Measurements from ENCODE around the gene OSBPL7. TPM values are rescaled to one million over a fixed set of nuclear protein-coding genes. Genes with fewer than 3 reads are reported as not detected.

OSBPL7 gene
- total and polyA plus RNA-seq, 2 of the 13 experiments (the other 11 are each of a cell fraction or from before 2014, with no cell fraction given), result 4.7 to 6.6 TPM

GRCh38 chr17:47864791-47865216 is 43.2 kb upstream of the OSBPL7 start:
- H3K27ac ChIP-seq (ENCODE audit: extremely low read length, insufficient read depth, low read length), result no peak overlapping the region
- POLR2A ChIA-PET, result no interaction called here

More at GRCh38 chr17:47864791-47865216, 43.2 kb upstream of the OSBPL7 start:
- Histone ChIP-seq H3K4me3 (replicated peaks in 1 of 3; ENCODE audit: insufficient read depth in 1 of 3, low read depth in 2 of 3, low read length in 3 of 3) (no peak overlapping the region), H2AFZ (ENCODE audit: low read length) (no peak overlapping the region), H4K20me1 (ENCODE audit: insufficient read depth, low read length) (no peaks in the 10 kb centered on the region), H3K36me3 (replicated peaks in 1 of 2; ENCODE audit: control insufficient read depth in 1 of 2, insufficient read depth in 2 of 2, low read length in 2 of 2) (no peaks in the 10 kb centered on the region), H3K9me3 (ENCODE audit: low read length) (no peaks in the 10 kb centered on the region), H3K4me2 (ENCODE audit: low read depth, low read length) (no peak overlapping the region), H3K9ac (ENCODE audit: insufficient read depth, low read depth, low read length) (no peak overlapping the region), H3K79me2 (ENCODE audit: insufficient read depth, low read length) (no peaks in the 10 kb centered on the region), H3K4me1 (ENCODE audit: insufficient read depth, low read length) (peaks cover 16% of the 10 kb centered on the region), H3K27me3 (ENCODE audit: control insufficient read depth in 1 of 2, insufficient read depth in 2 of 2, low read length in 2 of 2) (peaks cover 3 to 18% of the 10 kb centered on the region in 2 experiments; a peak in 4 of 5 replicates)
- 23% methylated on average over 7 of the region's 7 CpGs for WGBS (ENCODE audit: low lambda C conversion rate)
- intact Hi-C loops (cut with micrococcal nuclease; ENCODE audit: unreplicated experiment) (no loop called here), in situ Hi-C loops (cut with HindIII; ENCODE audit: extremely low pct_ligation_motif_present, low pct_unique_long_range_greater_than_20kb) (no loop called here)
- FAIRE-seq, result no peak
- BruUV-seq (replicated peaks), result no TSS peak
- no peak for TF ChIP-seq KMT2B (CRISPR knock-in tag; IDR thresholded peaks at IDR 0.05)
- no peak for TF ChIP-seq SALL1 (CRISPR knock-in tag; IDR thresholded peaks at IDR 0.05)
- TF ChIP-seq ZBTB3 (CRISPR knock-in tag; IDR thresholded peaks at IDR 0.05; ENCODE audit: borderline replicate concordance, low read depth), result no peak
- no peak for TF ChIP-seq ZNF10 (CRISPR knock-in tag; IDR thresholded peaks at IDR 0.05; ENCODE audit: borderline replicate concordance, low read depth)
- TF ChIP-seq ZNF143 (CRISPR knock-in tag; IDR thresholded peaks at IDR 0.05), result no peak
- TF ChIP-seq SRF (IDR thresholded peaks at IDR 0.05; ENCODE audit: low read depth, low read length), result no peak
- no peak for TF ChIP-seq TFDP1 (CRISPR knock-in tag; IDR thresholded peaks at IDR 0.05; ENCODE audit: borderline replicate concordance)
- TF ChIP-seq E2F5 (CRISPR knock-in tag; conservative IDR thresholded peaks at IDR 0.05), result no peak
- TF ChIP-seq SIX4 (CRISPR knock-in tag; IDR thresholded peaks at IDR 0.05), result no peak
- no peak for TF ChIP-seq PREB (CRISPR knock-in tag; IDR thresholded peaks at IDR 0.05)
- TF ChIP-seq SSRP1 (CRISPR knock-in tag; IDR thresholded peaks at IDR 0.05), result no peak
- no peak for TF ChIP-seq KAT2B (IDR thresholded peaks at IDR 0.05; ENCODE audit: borderline replicate concordance, low read depth, low read length)
- TF ChIP-seq HOXA5 (CRISPR knock-in tag; IDR thresholded peaks at IDR 0.05), result no peak
- no peak for DNase-seq (ENCODE audit: low spot score)
- CTCF ChIA-PET (ENCODE audit: low intra/inter-chr PET ratio, low total read pairs), result no interaction called here
- ATAC-seq, result no peak

Data from HepG2 (cell line).